H1 (cell line): ENCODE measurements around the gene ZNF277. TPM values are rescaled to one million over a fixed set of nuclear protein-coding genes. Genes with fewer than 3 reads are reported as not detected.

Source experiments
- CHD2 ChIP-seq: IDR thresholded peaks from 2 replicates; pipeline ENCODE4 v1.6.1; 2012; ENCODE audit warnings: low read length, improper control_type of control experiment
- CREB1 ChIP-seq: IDR thresholded peaks from 2 replicates; pipeline ENCODE4 v1.6.1; 2012; ENCODE audit warnings: inconsistent platforms
- CTCF ChIP-seq, 3 experiments: IDR thresholded peaks; 1 replicate in 2 of 3; 2 replicates in 1 of 3; pipeline versions ENCODE4 v1.5.1 to v1.6.1; 2011; ENCODE audit warnings: low read length in 3 of 3, mild to moderate bottlenecking in 3 of 3, inconsistent platforms in 2 of 3, low read depth in 1 of 3, moderate library complexity in 1 of 3; ENCODE audit not compliant: insufficient read depth in 1 of 3; ENCODE audit errors: control extremely low read depth in 1 of 3
- E2F6 ChIP-seq: IDR thresholded peaks from 2 replicates; pipeline ENCODE4 v1.6.1; 2012; ENCODE audit warnings: inconsistent platforms
- EP300 ChIP-seq, 2 experiments: IDR thresholded peaks; 1 replicate in 1 of 2; 2 replicates in 1 of 2; pipeline ENCODE4 v1.6.1; 2011 to 2012; ENCODE audit warnings: low read depth in 2 of 2, low read length in 2 of 2, mild to moderate bottlenecking in 2 of 2, borderline replicate concordance in 1 of 2, inconsistent platforms in 1 of 2, moderate library complexity in 1 of 2
- JUND ChIP-seq: IDR thresholded peaks from 2 replicates; pipeline ENCODE4 v1.6.1; 2011; ENCODE audit warnings: mild to moderate bottlenecking, improper control_type of control experiment, low read length
- NANOG ChIP-seq: IDR thresholded peaks from 2 replicates; pipeline ENCODE4 v1.6.1; 2011; ENCODE audit warnings: low read length, low read depth, mild to moderate bottlenecking, inconsistent platforms; ENCODE audit not compliant: insufficient read depth, poor library complexity, severe bottlenecking
- NRF1 ChIP-seq: IDR thresholded peaks from 2 replicates; pipeline ENCODE4 v1.6.1; 2011; ENCODE audit warnings: mild to moderate bottlenecking, low read depth, low read length, improper control_type of control experiment
- POLR2AphosphoS5 ChIP-seq: IDR thresholded peaks from 2 replicates; pipeline ENCODE4 v1.6.1; 2011; ENCODE audit warnings: low read depth, low read length
- SIN3A ChIP-seq, 2 experiments: IDR thresholded peaks in 1 of 2; conservative IDR thresholded peaks in 1 of 2; 2 replicates each; pipeline ENCODE4 v1.6.1; 2011 to 2012; ENCODE audit warnings: low read length in 2 of 2, improper control_type of control experiment in 1 of 2, low read depth in 1 of 2, mild to moderate bottlenecking in 1 of 2
- SRF ChIP-seq: IDR thresholded peaks from 2 replicates; pipeline ENCODE4 v1.6.1; 2011; ENCODE audit warnings: mild to moderate bottlenecking, low read depth, low read length, moderate library complexity
- polyA plus RNA-seq, 7 experiments: library from polyadenylated mRNA; depleted of rRNA in 3 of 7; stranded (reverse) in 5 of 7; unstranded in 2 of 7; fragments of >200 nt in 5 of 7; fragments of 200-250 nt in 2 of 7; gene quantifications; 1 replicate in 5 of 7; 2 replicates in 1 of 7; 4 replicates in 1 of 7; pipeline versions ENCODE4 v1.2.1 to v1.2.3, GENCODE V29; 2011 to 2013; ENCODE audit warnings: missing spikeins in 2 of 7, mixed read lengths in 2 of 7
- total RNA-seq: library from RNA; stranded (reverse); fragmentation: NEBNext Ultra II Directional; extraction: Animal tissue kit (Norgen Biotek cat#: 25700); gene quantifications from 2 replicates; pipeline ENCODE4 v1.2.1, GENCODE V29; 2021

Gene ZNF277
- total and polyA plus RNA-seq, 2 of the 8 experiments (the other 6 are each of a cell fraction or from before 2014, with no cell fraction given): 5.1 to 21.7 TPM

GRCh38 chr7:112162142-112162766 lies 44.2 kb upstream of the ZNF277 start (continued):
- TF ChIP-seq SIN3A (conservative IDR thresholded peaks at IDR 0.05 in 1 of 2, IDR thresholded peaks at IDR 0.05 in 1 of 2; ENCODE audit: low read depth in 1 of 2, low read length in 2 of 2) (peak; percentile 61 to 82; a peak in 2 of 4 replicates), SRF (no peak), CREB1 (0 out of 2 replicates have a peak, but pooled peaks have one; percentile 15), JUND (peak; percentile 74; the same call in 1 of the 2 replicates), POLR2AphosphoS5 (0 out of 2 replicates have a peak, but pooled peaks have one; percentile 24), E2F6 (no peak), CHD2 (peak; percentile 66; the same call in 1 of the 2 replicates), EP300 (IDR thresholded peaks at IDR 0.05; ENCODE audit: borderline replicate concordance in 1 of 2, low read depth in 2 of 2, low read length in 2 of 2) (peak in 1 of 2 experiments; percentile 78; a peak in 1 of 3 replicates), NANOG (peak; percentile 59), NRF1 (no peak), CTCF (IDR thresholded peaks at IDR 0.05; ENCODE audit: control extremely low read depth in 1 of 3, insufficient read depth in 1 of 3, low read depth in 1 of 3, low read length in 3 of 3) (no peak)
- TF ChIP-seq, all 59 proteins: peak for 15
